OCI-LY1 (cell line): Measurements from ENCODE around the gene SLC7A14.

Experiments used
- EZH2 ChIP-seq: fragments of 200-600 bp; sonication (generic), shearing (Covaris generic); IDR thresholded peaks from 2 replicates; pipeline ENCODE4 v1.8.0; 2017; ENCODE audit warnings: borderline replicate concordance, mixed run types, mild to moderate bottlenecking, antibody characterized with exemption, low read length, moderate library complexity, mixed read lengths
- TF ChIP-seq, protein P1 (sequence below): fragments of 200-600 bp; sonication (generic), shearing (Covaris generic); IDR thresholded peaks from 2 replicates; pipeline ENCODE4 v1.5.1; 2017; ENCODE audit warnings: mild to moderate bottlenecking, antibody characterized with exemption, low read length, moderate library complexity, mixed read lengths

DNA sequence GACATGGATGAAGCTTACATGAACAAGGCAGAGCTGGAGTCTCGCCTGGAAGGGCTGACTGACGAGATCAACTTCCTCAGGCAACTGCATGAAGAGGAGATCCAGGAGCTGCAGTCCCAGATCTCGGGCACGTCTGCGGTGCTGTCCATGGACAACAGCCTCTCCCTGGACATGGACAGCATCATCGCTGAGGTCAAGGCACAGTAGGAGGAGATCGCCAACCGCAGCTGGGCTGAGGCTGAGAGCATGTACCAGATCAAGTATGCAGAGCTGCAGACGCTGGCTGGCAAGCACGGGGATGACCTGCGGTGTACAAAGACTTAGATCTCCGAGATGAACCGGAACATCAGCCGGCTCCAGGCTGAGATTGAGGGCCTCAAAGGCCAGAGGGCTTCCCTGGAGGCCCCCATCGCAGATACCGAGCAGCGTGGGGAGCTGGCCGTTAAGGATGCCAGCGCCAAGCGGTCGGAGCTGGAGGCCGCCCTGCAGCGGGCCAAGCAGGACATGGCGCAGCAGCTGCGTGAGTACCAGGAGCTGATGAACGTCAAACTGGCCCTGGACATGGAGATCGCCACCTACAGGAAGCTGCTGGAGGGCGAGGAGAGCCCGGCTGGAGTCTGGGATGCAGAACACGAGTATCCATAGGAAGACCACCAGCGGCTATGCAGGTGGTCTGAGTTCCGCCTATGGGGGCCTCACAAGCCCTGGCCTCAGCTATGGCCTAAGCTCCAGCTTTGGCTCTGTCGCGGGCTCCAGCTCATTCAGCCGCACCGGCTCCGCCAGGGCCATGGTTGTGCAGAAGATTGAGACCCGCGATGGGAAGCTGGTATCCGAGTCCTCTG is 89.6 kb downstream of the SLC7A14 start:
- TF ChIP-seq, protein P1, sequence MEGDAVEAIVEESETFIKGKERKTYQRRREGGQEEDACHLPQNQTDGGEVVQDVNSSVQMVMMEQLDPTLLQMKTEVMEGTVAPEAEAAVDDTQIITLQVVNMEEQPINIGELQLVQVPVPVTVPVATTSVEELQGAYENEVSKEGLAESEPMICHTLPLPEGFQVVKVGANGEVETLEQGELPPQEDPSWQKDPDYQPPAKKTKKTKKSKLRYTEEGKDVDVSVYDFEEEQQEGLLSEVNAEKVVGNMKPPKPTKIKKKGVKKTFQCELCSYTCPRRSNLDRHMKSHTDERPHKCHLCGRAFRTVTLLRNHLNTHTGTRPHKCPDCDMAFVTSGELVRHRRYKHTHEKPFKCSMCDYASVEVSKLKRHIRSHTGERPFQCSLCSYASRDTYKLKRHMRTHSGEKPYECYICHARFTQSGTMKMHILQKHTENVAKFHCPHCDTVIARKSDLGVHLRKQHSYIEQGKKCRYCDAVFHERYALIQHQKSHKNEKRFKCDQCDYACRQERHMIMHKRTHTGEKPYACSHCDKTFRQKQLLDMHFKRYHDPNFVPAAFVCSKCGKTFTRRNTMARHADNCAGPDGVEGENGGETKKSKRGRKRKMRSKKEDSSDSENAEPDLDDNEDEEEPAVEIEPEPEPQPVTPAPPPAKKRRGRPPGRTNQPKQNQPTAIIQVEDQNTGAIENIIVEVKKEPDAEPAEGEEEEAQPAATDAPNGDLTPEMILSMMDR, result no peak
- no peak for TF ChIP-seq EZH2
